H1 (cell line): ENCODE measurements around the gene BRD2. TPM values are rescaled to one million over a fixed set of nuclear protein-coding genes. Genes with fewer than 3 reads are reported as not detected.

Experiments
- CTCF ChIA-PET: fragments of 300-600 bp; sonication (Branson Sonifier 250); formaldehyde crosslinking; loops from one replicate; lab custom pipeline; 2021; ENCODE audit not compliant: partially characterized antibody; lab: Charles Lee
- POLR2A ChIA-PET: fragments of 300-600 bp; sonication (Branson Sonifier 250); formaldehyde crosslinking; loops from one replicate; lab custom pipeline; 2021; ENCODE audit warnings: inconsistent platforms; ENCODE audit not compliant: partially characterized antibody; lab: Charles Lee
- DNase-seq, 2 experiments: peaks; one replicate each; pipeline versions ENCODE4 v3.0.0 to v3.0.0-alpha.2; 2010 to 2022; ENCODE audit warnings: low spot score in 2 of 2, low read depth in 1 of 2, mixed read lengths in 1 of 2
- FAIRE-seq: peaks from 2 replicates; lab custom pipeline; 2011; peaks lifted over from hg19 to GRCh38; lab: Jason Lieb, UNC
- H2AFZ ChIP-seq: 2 replicates; pipeline ENCODE4 v1.8.1; 2012; ENCODE audit warnings: low read length, inconsistent platforms
- H2AK5ac ChIP-seq: 2 replicates; pipeline ENCODE4 v1.6.1; 2013; ENCODE audit warnings: low read depth, low read length
- H2BK120ac ChIP-seq: replicated peaks from 2 replicates; pipeline ENCODE3; 2013; ENCODE audit warnings: low read depth, low read length, inconsistent platforms
- H2BK12ac ChIP-seq: 2 replicates; pipeline ENCODE4 v1.6.1; 2013; ENCODE audit warnings: low read depth, low read length
- H2BK15ac ChIP-seq: 2 replicates; pipeline ENCODE4 v1.6.1; 2013; ENCODE audit warnings: low read length
- H2BK20ac ChIP-seq: 2 replicates; pipeline ENCODE4 v1.6.1; 2013; ENCODE audit warnings: low read length
- H2BK5ac ChIP-seq: 2 replicates; pipeline ENCODE4 v1.6.1; 2013; ENCODE audit warnings: low read depth, low read length
- H3K14ac ChIP-seq: 2 replicates; pipeline ENCODE4 v1.6.1; 2013; ENCODE audit warnings: inconsistent platforms; ENCODE audit not compliant: insufficient read length
- H3K18ac ChIP-seq: 2 replicates; pipeline ENCODE4 v1.6.1; 2013; ENCODE audit warnings: low read length; ENCODE audit errors: extremely low read depth
- H3K23ac ChIP-seq: 2 replicates; pipeline ENCODE4 v1.6.1; 2013; ENCODE audit warnings: inconsistent platforms; ENCODE audit not compliant: insufficient read length
- H3K23me2 ChIP-seq: 2 replicates; pipeline ENCODE4 v1.6.1; 2013; ENCODE audit warnings: low read depth, low read length
- H3K27ac ChIP-seq: 2 replicates; pipeline ENCODE4 v1.6.1; 2011; ENCODE audit warnings: low read depth, low read length, inconsistent platforms
- H3K27me3 ChIP-seq, 4 experiments: replicated peaks in 1 of 4; 1 replicate in 1 of 4; 2 replicates in 3 of 4; pipeline versions ENCODE4 v1.6.1 to v1.8.1; 2011 to 2013; ENCODE audit warnings: low read length in 3 of 4, mild to moderate bottlenecking in 3 of 4, inconsistent platforms in 2 of 4, mixed read lengths in 2 of 4, moderate library complexity in 1 of 4; ENCODE audit not compliant: control insufficient read depth in 3 of 4, insufficient read depth in 3 of 4; ENCODE audit errors: extremely low read depth in 1 of 4
- H3K36me3 ChIP-seq, 4 experiments: 2 replicates each; pipeline versions ENCODE4 v1.6.1 to v1.8.1; 2011 to 2013; ENCODE audit warnings: mild to moderate bottlenecking in 4 of 4, low read length in 3 of 4, moderate library complexity in 2 of 4, control low read depth in 1 of 4, inconsistent platforms in 1 of 4; ENCODE audit not compliant: insufficient read depth in 4 of 4, control insufficient read depth in 2 of 4
- H3K4ac ChIP-seq: replicated peaks from 2 replicates; pipeline ENCODE3; 2013; ENCODE audit warnings: low read length, low read depth, mixed read lengths, inconsistent platforms; ENCODE audit not compliant: insufficient read length
- H3K4me1 ChIP-seq, 4 experiments: replicated peaks in 1 of 4; 1 replicate in 1 of 4; 2 replicates in 3 of 4; pipeline versions ENCODE4 v1.6.1 to v1.8.1; 2011 to 2013; ENCODE audit warnings: low read length in 3 of 4, inconsistent platforms in 2 of 4, mixed read lengths in 1 of 4; ENCODE audit not compliant: insufficient read depth in 4 of 4, control insufficient read depth in 3 of 4
- H3K4me2 ChIP-seq, 2 experiments: 2 replicates each; pipeline versions ENCODE4 v1.6.1 to v1.8.1; 2011 to 2013; ENCODE audit warnings: low read depth in 2 of 2, low read length in 2 of 2, control low read depth in 1 of 2, inconsistent platforms in 1 of 2, mild to moderate bottlenecking in 1 of 2; ENCODE audit not compliant: insufficient read depth in 1 of 2
- H3K4me3 ChIP-seq, 4 experiments: fragments of 200-600, 300-600 bp in 1 of 4; sonication (generic), shearing (Covaris generic), sonication (Bioruptor Twin) in 1 of 4; 2 replicates each; pipeline versions ENCODE4 v1.5.1 to v1.8.1; 2011 to 2016; ENCODE audit warnings: low read length in 4 of 4, low read depth in 3 of 4, control low read depth in 2 of 4, inconsistent platforms in 2 of 4, mild to moderate bottlenecking in 2 of 4, mixed read lengths in 1 of 4, moderate library complexity in 1 of 4; ENCODE audit not compliant: insufficient read depth in 2 of 4; ENCODE audit errors: extremely low read depth in 1 of 4
- H3K56ac ChIP-seq: replicated peaks from 2 replicates; pipeline ENCODE3; 2013; ENCODE audit warnings: low read depth, mild to moderate bottlenecking, mixed read lengths, low read length, inconsistent platforms; ENCODE audit not compliant: insufficient read length
- H3K79me1 ChIP-seq: 2 replicates; pipeline ENCODE4 v1.6.1; 2013; ENCODE audit warnings: low read depth, low read length, control low read depth
- H3K79me2 ChIP-seq, 2 experiments: 2 replicates each; pipeline versions ENCODE4 v1.6.1 to v1.8.1; 2012 to 2013; ENCODE audit warnings: low read length in 2 of 2, mild to moderate bottlenecking in 2 of 2, inconsistent platforms in 1 of 2; ENCODE audit not compliant: insufficient read depth in 2 of 2, control insufficient read depth in 1 of 2
- H3K9ac ChIP-seq, 4 experiments: replicated peaks in 1 of 4; 1 replicate in 1 of 4; 2 replicates in 3 of 4; pipeline versions ENCODE4 v1.6.1 to v1.8.1; 2011 to 2013; ENCODE audit warnings: low read depth in 3 of 4, low read length in 3 of 4, control low read depth in 2 of 4, mild to moderate bottlenecking in 2 of 4, moderate library complexity in 2 of 4, inconsistent platforms in 1 of 4; ENCODE audit errors: extremely low read depth in 1 of 4
- H3K9me3 ChIP-seq, 2 experiments: 2 replicates each; pipeline versions ENCODE4 v1.6.1 to v1.8.1; 2012 to 2013; ENCODE audit warnings: mild to moderate bottlenecking in 2 of 2, moderate library complexity in 2 of 2, control low read depth in 1 of 2, inconsistent platforms in 1 of 2, low read depth in 1 of 2, low read length in 1 of 2, mixed read lengths in 1 of 2; ENCODE audit not compliant: insufficient read depth in 2 of 2
- H4K20me1 ChIP-seq, 2 experiments: replicated peaks in 1 of 2; 2 replicates each; pipeline versions ENCODE3 to v1.8.1; 2011 to 2013; ENCODE audit warnings: inconsistent platforms in 2 of 2, low read length in 2 of 2, mild to moderate bottlenecking in 1 of 2; ENCODE audit not compliant: insufficient read depth in 2 of 2, control insufficient read depth in 1 of 2
- H4K5ac ChIP-seq: 2 replicates; pipeline ENCODE4 v1.6.1; 2013; ENCODE audit warnings: low read length, low read depth, mixed read lengths, inconsistent platforms; ENCODE audit not compliant: insufficient read length
- H4K8ac ChIP-seq: 2 replicates; pipeline ENCODE4 v1.8.0; 2013; ENCODE audit warnings: mild to moderate bottlenecking, moderate library complexity, low read length, inconsistent platforms; ENCODE audit not compliant: insufficient read depth; ENCODE audit errors: extremely low read depth
- H4K91ac ChIP-seq: replicated peaks from 2 replicates; pipeline ENCODE3; 2013; ENCODE audit warnings: low read length, mixed read lengths, inconsistent platforms; ENCODE audit not compliant: insufficient read length
- ASH2L ChIP-seq: fragments of 200-600, 300-600 bp; sonication (generic); IDR thresholded peaks from one replicate; pipeline ENCODE4 v1.7.1; 2017; ENCODE audit warnings: low read length
- ATF2 ChIP-seq: IDR thresholded peaks from 2 replicates; pipeline ENCODE4 v1.6.1; 2012; ENCODE audit warnings: low read length, inconsistent platforms
- CHD2 ChIP-seq: IDR thresholded peaks from 2 replicates; pipeline ENCODE4 v1.6.1; 2012; ENCODE audit warnings: low read length, improper control_type of control experiment
- E2F6 ChIP-seq: IDR thresholded peaks from 2 replicates; pipeline ENCODE4 v1.6.1; 2012; ENCODE audit warnings: inconsistent platforms
- EGR1 ChIP-seq: IDR thresholded peaks from 2 replicates; pipeline ENCODE4 v1.6.1; 2011; ENCODE audit warnings: low read depth, low read length, borderline replicate concordance
- EZH2 ChIP-seq: fragments of 200-600 bp; sonication (generic); IDR thresholded peaks from 2 replicates; pipeline ENCODE4 v1.7.1; 2012; ENCODE audit warnings: low read depth, mild to moderate bottlenecking, moderate library complexity, low read length, inconsistent platforms; ENCODE audit not compliant: severe bottlenecking
- HDAC2 ChIP-seq, 2 experiments: fragments of 300-600 bp in 1 of 2; sonication (generic) in 1 of 2; IDR thresholded peaks; 2 replicates each; pipeline ENCODE4 v1.6.1; 2011 to 2012; ENCODE audit warnings: low read depth in 2 of 2, low read length in 2 of 2, mild to moderate bottlenecking in 2 of 2, moderate library complexity in 2 of 2, borderline replicate concordance in 1 of 2, inconsistent platforms in 1 of 2
- KDM4A ChIP-seq: IDR thresholded peaks from one replicate; pipeline ENCODE4 v1.7.1; 2012; ENCODE audit warnings: low read depth, mild to moderate bottlenecking, moderate library complexity, low read length, inconsistent platforms; ENCODE audit not compliant: severe bottlenecking
- MAFK ChIP-seq: IDR thresholded peaks from 2 replicates; pipeline ENCODE4 v1.6.1; 2012; ENCODE audit warnings: low read depth, mild to moderate bottlenecking, improper control_type of control experiment, low read length
- ZNF274 ChIP-seq: IDR thresholded peaks from 2 replicates; pipeline ENCODE4 v1.7.0; 2012; ENCODE audit warnings: low read length, borderline replicate concordance; ENCODE audit errors: extremely low read depth
- WGBS, 2 experiments: shearing (Covaris generic) in 1 of 2; methylation state at CpG; one replicate each; pipeline versions ENCODE4 v1.1.6 to v1.1.7; 2013 to 2015; ENCODE audit warnings: low lambda C conversion rate in 2 of 2, mixed read lengths in 2 of 2, inconsistent platforms in 1 of 2, low coverage in 1 of 2, missing lambda C conversion rate in 1 of 2; ENCODE audit not compliant: insufficient replicate concordance in 2 of 2, insufficient coverage in 1 of 2, insufficient read length in 1 of 2; ENCODE audit errors: extremely low coverage in 1 of 2, missing lambda C conversion rate in 1 of 2; 5-methylcytosine and 5-hydroxymethylcytosine counted together
- polyA plus RNA-seq, 7 experiments: library from polyadenylated mRNA; depleted of rRNA in 3 of 7; stranded (reverse) in 5 of 7; unstranded in 2 of 7; fragments of >200 nt in 5 of 7; fragments of 200-250 nt in 2 of 7; gene quantifications; 1 replicate in 5 of 7; 2 replicates in 1 of 7; 4 replicates in 1 of 7; pipeline versions ENCODE4 v1.2.1 to v1.2.3, GENCODE V29; 2011 to 2013; ENCODE audit warnings: missing spikeins in 2 of 7, mixed read lengths in 2 of 7
- total RNA-seq: library from RNA; stranded (reverse); fragmentation: NEBNext Ultra II Directional; extraction: Animal tissue kit (Norgen Biotek cat#: 25700); gene quantifications from 2 replicates; pipeline ENCODE4 v1.2.1, GENCODE V29; 2021

BRD2 gene
- total and polyA plus RNA-seq, 2 of the 8 experiments (the other 6 are each of a cell fraction or from before 2014, with no cell fraction given), result 132 to 185 TPM

GRCh38 chr6:32941214-32941768 lies 27.1 kb upstream of the BRD2 start:
- Histone ChIP-seq H2BK5ac (no peak overlapping the region), H3K4me2 (peak overlapping the region in 1 of 2 experiments; percentile 58; a peak in 1 of 4 replicates), H3K79me2 (no peaks in the 10 kb centered on the region), H3K79me1 (no peaks in the 10 kb centered on the region), H3K9ac (no peak overlapping the region), H2BK120ac (no peak overlapping the region), H4K91ac (no peak overlapping the region), H4K5ac (no peak overlapping the region), H3K27ac (no peak overlapping the region), H2BK15ac (no peak overlapping the region), H3K4ac (no peak overlapping the region), H3K36me3 (no peaks in the 10 kb centered on the region), H3K14ac (no peak overlapping the region), H3K4me3 (no peak overlapping the region), H4K8ac (no peak overlapping the region), H2AK5ac (no peak overlapping the region), H3K27me3 (no peaks in the 10 kb centered on the region), H2AFZ (peak overlapping the region; percentile 78; the same call in 1 of the 2 replicates), H3K23ac (no peak overlapping the region), H2BK12ac (no peak overlapping the region), H3K23me2 (no peaks in the 10 kb centered on the region), H3K56ac (no peak overlapping the region), H3K9me3 (no peaks in the 10 kb centered on the region), H3K4me1 (peaks cover 0 to 6% (median 1%) of the 10 kb centered on the region in 4 experiments; a peak in 4 of 7 replicates), H4K20me1 (no peaks in the 10 kb centered on the region), H3K18ac (no peak overlapping the region), H2BK20ac (no peak overlapping the region)
- 87% methylated on average over 7 of the region's 7 CpGs; no CpG with 5 or more reads in 1 of the 2 experiments for WGBS, 2 experiments
- no peak for FAIRE-seq
- ChIA-PET CTCF (interaction anchor here (0.9 to 6.0 kb wide), 12 partner anchors 8 to 522 kb away, joined by 3 to 64 read pairs (median 4); partner anchors contain the start of genes HLA-DMA and TAP2), POLR2A (interaction anchor here (0.6 to 4.3 kb wide), 5 partner anchors 12 to 233 kb away, joined by 3 to 45 read pairs (median 11); partner anchors contain the start of genes BRD2 and HLA-DMA)
- DNase-seq, result peak in 1 of 2 experiments; percentile 53
- no peak for TF ChIP-seq E2F6
- TF ChIP-seq ATF2, result no peak
- TF ChIP-seq ASH2L, result no peak
- no peak for TF ChIP-seq KDM4A
- no peak for TF ChIP-seq HDAC2 (IDR thresholded peaks at IDR 0.05; ENCODE audit: borderline replicate concordance in 1 of 2, low read depth in 2 of 2, low read length in 2 of 2)
- no peak for TF ChIP-seq ZNF274
- no peak for TF ChIP-seq EZH2
- TF ChIP-seq CHD2, result no peak
- TF ChIP-seq EGR1, result no peak
- no peak for TF ChIP-seq MAFK
